ENCODE results near the gene RPS14.

RPS14 gene

GRCh38 chr5:150398722-150399523 lies 50.6 kb downstream of the RPS14 start:
- DNase-seq = no peak

DNA sequence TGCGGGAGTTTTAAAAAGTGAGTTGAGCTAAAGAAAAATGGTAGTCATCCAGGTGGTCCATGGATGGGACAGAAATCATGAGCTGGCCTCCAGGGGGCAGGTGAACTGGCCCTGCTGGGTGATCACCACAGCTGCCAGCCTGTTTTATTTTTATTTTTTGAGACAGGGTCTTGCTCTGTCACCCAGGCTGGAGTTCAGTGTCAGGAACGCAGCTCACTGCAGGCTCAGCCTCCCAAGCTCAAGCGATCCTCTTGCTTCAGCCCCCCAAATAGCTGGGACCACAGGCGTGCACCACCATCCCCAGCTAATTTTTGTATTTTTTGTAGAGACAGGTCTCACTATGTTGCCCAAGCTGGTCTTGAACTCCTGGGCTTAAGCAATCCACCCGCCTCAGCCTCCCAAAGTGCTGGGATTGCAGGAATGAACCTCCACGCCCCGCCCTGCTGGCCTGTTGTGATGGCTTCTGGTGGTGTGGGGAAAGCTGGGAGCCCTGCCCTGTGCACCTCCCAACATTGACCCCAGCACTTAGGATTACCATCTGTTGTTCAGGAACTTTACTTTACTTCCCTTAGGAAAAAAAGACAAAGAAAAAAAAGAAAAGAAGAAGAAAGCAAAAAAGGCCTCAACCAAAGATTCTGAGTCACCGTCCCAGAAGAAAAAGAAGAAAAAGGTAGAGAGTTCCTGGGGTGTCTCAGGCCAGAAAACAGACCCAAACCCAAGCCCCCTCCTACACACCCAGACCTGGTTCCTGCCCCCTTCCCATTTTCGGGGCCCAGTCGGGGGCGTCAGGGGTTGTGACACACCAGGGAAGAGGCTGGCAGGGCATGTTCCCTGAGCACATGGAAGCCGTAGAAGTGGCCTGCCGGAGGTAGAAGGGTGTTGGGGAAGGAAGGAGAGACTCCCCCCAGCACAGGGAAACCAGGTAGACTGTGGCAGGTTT lies 51.5 kb downstream of the RPS14 start:
- no peak for DNase-seq

GRCh38 chr5:150397146-150397781 lies 52.3 kb downstream of the RPS14 start:
- DNase-seq = no peak

DNA sequence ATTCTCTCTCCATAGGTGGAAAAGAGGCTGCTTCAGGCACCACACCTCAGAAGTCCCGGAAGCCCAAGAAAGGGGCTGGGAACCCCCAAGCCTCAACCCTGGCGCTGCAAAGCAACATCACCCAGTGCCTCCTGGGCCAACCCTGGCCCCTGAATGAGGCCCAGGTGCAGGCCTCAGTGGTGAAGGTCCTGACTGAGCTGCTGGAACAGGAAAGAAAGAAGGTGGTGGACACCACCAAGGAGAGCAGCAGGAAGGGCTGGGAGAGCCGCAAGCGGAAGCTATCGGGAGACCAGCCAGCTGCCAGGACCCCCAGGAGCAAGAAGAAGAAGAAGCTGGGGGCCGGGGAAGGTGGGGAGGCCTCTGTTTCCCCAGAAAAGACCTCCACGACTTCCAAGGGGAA lies 53.3 kb downstream of the RPS14 start:
- no peak for DNase-seq

- DNase-seq = no peak
These were observed 53.9 kb downstream of the RPS14 start for GRCh38 chr5:150395688-150395975.

DNA sequence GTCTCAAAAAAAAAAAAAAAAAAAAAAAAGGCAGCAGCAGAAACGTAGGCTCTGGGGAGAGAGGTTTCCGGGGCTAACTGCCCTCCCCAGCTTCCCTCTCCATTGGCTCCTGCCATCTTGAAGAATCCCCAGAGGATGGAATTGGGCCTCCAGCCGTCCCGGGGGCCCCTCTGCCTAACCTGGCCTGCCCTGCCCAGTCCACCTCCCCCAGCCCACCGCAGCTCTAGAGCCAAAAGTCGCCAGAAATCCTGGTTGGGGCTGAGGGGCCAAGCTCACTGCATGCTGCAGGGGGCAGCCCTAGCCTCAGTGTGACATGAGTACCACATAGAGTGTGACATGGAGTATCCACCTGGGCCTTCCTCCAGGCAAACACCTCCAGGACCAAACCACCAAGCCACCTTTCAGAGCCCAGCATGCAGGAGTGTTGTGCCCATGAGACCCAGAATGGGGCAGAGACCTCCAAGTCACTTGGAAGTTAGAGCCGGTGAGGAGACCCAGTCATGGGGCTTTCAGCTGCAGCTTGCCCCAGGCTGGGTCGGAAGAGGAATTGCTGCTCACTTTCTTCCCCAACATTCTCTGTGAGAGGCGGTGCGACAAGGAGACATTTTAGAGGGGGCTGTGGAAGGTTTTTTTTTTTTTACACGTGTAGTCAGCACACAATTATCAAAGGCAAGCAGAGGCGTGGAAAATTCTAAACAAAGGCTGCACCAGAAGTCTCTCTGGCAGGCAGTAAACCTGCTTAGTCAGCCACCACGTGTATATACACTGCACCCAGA lies 54.4 kb downstream of the RPS14 start:
- no peak for DNase-seq

DNA sequence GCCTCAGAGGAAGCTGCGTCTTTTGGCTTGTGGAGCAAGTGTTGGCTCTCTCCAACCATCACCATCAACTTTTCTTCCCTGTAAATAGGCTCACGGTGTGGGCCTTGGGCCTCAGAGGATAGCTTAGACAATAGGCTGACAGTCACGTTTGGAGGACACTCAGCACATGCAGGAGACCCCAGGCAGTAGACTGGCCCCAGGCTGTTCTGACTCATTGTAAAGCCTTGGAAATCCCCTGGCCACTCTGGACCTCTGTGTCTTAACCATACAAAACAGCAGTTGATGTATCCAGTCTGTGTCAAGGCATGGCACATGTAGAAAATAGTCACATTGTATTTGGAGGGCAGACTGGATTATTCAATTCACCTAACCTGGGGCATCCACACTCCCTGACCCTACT lies 55.4 kb downstream of the RPS14 start:
- DNase-seq = no peak

- DNase-seq = no peak
These were observed 56.4 kb downstream of the RPS14 start for GRCh38 chr5:150393096-150393645.

- no peak for DNase-seq
These were observed 56.9 kb downstream of the RPS14 start for GRCh38 chr5:150392680-150393079.

Measured in GOT3 (cell line).